Astrocyte of the cerebellum (primary cell): ENCODE measurements around the gene TCERG1L.

Source experiments
- DNase-seq: peaks from one replicate; pipeline ENCODE4 v3.0.0-alpha.2; 2011; ENCODE audit warnings: low read depth
- H3K4me3 ChIP-seq: 2 replicates; pipeline ENCODE4 v1.5.1; 2011; ENCODE audit warnings: mild to moderate bottlenecking, low read depth, low read length, moderate library complexity
- in situ Hi-C: cut with HindIII; loops from 2 replicates; pipeline ENCODE4 v1.10.0; 2017; ENCODE audit warnings: low sequenced_read_pairs
- TF ChIP-seq, protein P1 (sequence below): IDR thresholded peaks from 2 replicates; pipeline ENCODE4 v1.5.1; 2012; ENCODE audit warnings: low read length, low read depth, moderate library complexity, mild to moderate bottlenecking; ENCODE audit errors: missing control alignments

The TCERG1L gene

DNA sequence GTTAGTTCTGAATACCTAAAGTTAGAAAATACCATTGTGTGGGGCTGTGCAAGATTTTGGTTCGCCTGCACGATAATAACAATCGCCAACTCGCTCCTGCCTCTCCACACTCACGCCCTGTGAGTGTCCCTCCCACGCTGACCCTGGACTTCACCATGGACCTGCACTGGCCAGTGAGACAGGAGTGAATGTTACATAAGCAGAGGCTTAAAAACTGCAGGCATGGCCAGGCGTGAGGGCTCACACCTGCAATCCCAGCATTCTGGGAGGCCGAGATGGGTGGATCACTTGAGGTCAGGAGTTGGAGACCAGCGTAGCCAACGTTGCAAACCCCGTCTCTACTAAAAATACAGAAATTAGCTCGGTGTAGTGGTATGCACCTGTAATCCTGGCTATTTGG is 68.4 kb downstream of the TCERG1L start:
- TF ChIP-seq, protein P1, sequence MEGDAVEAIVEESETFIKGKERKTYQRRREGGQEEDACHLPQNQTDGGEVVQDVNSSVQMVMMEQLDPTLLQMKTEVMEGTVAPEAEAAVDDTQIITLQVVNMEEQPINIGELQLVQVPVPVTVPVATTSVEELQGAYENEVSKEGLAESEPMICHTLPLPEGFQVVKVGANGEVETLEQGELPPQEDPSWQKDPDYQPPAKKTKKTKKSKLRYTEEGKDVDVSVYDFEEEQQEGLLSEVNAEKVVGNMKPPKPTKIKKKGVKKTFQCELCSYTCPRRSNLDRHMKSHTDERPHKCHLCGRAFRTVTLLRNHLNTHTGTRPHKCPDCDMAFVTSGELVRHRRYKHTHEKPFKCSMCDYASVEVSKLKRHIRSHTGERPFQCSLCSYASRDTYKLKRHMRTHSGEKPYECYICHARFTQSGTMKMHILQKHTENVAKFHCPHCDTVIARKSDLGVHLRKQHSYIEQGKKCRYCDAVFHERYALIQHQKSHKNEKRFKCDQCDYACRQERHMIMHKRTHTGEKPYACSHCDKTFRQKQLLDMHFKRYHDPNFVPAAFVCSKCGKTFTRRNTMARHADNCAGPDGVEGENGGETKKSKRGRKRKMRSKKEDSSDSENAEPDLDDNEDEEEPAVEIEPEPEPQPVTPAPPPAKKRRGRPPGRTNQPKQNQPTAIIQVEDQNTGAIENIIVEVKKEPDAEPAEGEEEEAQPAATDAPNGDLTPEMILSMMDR, result no peak
- in situ Hi-C loops, result no loop called here
- DNase-seq, result no peak
- H3K4me3 ChIP-seq, result no peak overlapping the region

DNA sequence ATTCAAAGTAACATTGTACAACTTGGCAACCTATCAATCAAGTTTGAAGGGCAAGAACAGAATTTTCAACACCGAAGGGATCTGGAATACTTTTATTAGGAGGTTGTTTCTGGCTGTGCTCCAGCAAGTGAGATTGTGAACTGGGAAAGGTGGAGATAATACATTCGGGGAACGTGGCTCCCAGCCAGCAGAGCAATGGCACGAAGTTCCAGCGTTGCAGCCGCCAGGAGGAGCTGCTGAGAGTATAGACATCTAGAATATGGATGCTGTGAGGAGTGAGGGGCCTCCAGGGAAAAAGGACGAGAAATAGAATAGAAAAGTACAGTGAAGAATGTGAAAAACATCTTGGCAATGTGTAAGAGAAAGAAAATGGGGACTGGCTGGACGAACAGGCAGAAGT is 69.5 kb downstream of the TCERG1L start:
- in situ Hi-C loops, result no loop called here
- TF ChIP-seq, protein P1, result no peak
- DNase-seq, result no peak
- H3K4me3 ChIP-seq, result no peak overlapping the region

DNA sequence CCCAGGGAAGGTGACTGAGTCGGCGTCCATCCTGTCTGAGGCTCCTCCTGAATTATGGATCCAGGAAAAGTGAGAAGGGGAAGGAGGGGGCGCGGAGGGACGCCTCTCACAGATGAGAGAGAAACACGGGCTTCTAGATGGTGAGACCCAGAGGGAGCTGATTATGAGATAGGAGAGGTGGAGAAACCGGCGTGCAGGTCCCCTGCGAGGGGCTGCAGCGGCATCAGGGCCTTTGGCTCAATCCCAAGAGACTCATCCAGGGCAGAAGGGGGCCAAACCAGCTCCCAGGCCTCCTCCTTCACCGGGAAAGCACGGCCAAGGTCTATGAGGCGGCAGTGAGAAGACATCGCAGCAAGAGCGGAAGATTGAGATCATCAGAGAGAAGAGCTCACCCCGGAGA is 70.8 kb downstream of the TCERG1L start:
- in situ Hi-C loops, result no loop called here
- no peak for DNase-seq
- no peak overlapping the region for H3K4me3 ChIP-seq
- TF ChIP-seq, protein P1, result no peak

DNA sequence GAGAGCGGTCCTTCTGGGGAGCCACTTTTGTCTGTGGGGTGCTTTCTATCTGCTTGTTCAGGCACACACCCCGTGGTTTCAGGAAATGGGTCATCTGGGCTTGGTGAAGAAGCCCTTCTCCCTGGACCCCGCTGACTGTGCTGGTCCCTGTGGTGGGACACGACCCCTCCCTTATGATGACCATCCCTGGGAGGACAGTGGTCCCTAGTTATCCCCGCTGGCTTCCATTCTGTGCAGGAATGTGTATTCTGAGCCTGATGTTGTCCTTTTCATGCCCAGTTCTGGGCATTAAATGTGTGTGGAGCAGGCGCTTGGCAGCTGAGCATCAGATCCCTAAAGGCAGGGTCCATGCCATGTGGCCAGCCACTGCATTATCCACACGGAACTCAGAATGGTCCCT is 71.6 kb downstream of the TCERG1L start:
- TF ChIP-seq, protein P1, result no peak
- no peak overlapping the region for H3K4me3 ChIP-seq
- in situ Hi-C loops, result no loop called here
- no peak for DNase-seq

DNA sequence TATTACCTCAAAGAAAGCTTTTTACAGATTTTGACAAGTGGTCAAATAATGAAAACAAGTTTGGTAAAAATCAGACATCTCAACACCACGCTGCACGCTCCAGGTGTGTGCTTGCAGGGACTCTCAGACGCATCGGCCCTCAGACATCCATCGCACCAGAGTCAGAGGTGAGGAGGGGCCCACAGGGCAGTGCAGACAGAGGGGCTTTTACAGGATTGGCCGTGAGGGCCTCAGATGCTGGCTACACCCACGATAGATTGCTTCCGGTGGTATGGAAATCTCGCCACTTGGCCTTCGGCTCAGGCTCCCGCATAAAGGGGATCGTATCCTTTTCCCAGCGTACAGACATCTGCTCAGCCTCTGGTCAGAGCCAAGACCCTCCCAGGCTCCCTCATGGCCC is 72.1 kb downstream of the TCERG1L start:
- no peak overlapping the region for H3K4me3 ChIP-seq
- TF ChIP-seq, protein P1, result no peak
- in situ Hi-C loops, result no loop called here
- no peak for DNase-seq

DNA sequence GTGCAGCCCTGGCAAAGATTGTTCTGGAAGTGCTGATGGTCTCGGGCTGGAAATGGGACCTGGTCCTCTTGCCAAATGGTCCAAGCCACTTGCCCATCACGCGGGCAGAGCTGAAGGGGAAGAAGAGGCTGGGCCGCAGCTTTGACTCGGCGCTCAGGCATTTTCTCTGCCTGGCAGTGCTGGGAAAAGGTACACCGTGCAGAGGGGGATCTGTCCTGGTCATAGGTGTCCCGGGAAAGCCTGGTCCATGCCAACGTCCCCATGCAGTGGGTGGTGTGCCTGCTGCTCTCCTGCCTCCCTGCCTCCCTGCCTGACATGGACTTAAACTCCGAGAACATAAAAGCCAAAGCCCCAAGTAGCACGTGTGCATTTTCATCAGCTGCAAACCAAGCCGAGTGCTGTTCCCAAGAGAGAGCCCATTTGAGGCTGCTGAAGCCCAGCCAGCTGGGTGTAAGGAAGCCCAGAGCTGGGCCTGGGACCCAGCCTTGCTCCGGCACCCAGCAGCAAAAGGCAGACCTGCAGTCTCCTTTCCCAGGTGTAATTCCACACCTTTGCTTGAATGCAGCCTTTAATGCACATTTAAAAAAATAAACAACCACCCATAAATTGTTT is 72.7 kb downstream of the TCERG1L start:
- no peak for DNase-seq

More for the DNA sequence above, 72.7 kb downstream of the TCERG1L start:
- TF ChIP-seq, protein P1, result no peak
- in situ Hi-C loops, result no loop called here
- H3K4me3 ChIP-seq, result no peak overlapping the region
